Muscle layer of colon (tissue), 2 donors: Measurements from ENCODE around the gene TANC1.

ENCODE experiments used
- H3K27ac ChIP-seq: one replicate; pipeline ENCODE4 v1.7.0; 2013; ENCODE audit warnings: low read depth, mild to moderate bottlenecking, low read length, moderate library complexity
- H3K27me3 ChIP-seq, 2 donors: one replicate each; pipeline ENCODE4 v1.7.0; 2013; ENCODE audit warnings: low read length in 2 of 2, mild to moderate bottlenecking in 2 of 2; ENCODE audit not compliant: insufficient read depth in 2 of 2, control insufficient read depth in 1 of 2
- H3K36me3 ChIP-seq: one replicate; pipeline ENCODE4 v1.7.0; 2013; ENCODE audit warnings: mild to moderate bottlenecking, low read length; ENCODE audit not compliant: insufficient read depth
- H3K4me1 ChIP-seq: one replicate; pipeline ENCODE4 v1.7.0; 2013; ENCODE audit warnings: mild to moderate bottlenecking, low read length; ENCODE audit not compliant: insufficient read depth
- H3K4me3 ChIP-seq, 2 donors: one replicate each; pipeline ENCODE4 v1.7.0; 2013; ENCODE audit warnings: low read length in 2 of 2, low read depth in 1 of 2, mild to moderate bottlenecking in 1 of 2, moderate library complexity in 1 of 2
- H3K9ac ChIP-seq: one replicate; pipeline ENCODE4 v1.7.0; 2013; ENCODE audit warnings: low read length
- H3K9me3 ChIP-seq: one replicate; pipeline ENCODE4 v1.7.0; 2013; ENCODE audit warnings: mild to moderate bottlenecking, low read length
- donor health status: abdominal sarcoma.
- donor health status: Adenocarcinoma of cecum.

Gene TANC1

GRCh38 chr2:158968396-158969161 lies at the start of gene TANC1:
TSS of gene TANC1 (plus strand) at chr2:158968640. CDS start at chr2:159065911, 97,271 bp downstream.
- H3K27me3 ChIP-seq = no peaks in the 10 kb centered on the region
- H3K9ac ChIP-seq = peak within 1 kb of the TSS; percentile 72
- no peaks in the 10 kb centered on the region for H3K9me3 ChIP-seq
- peaks cover 32% of the 10 kb centered on the region for H3K4me1 ChIP-seq
- no peaks in the 10 kb centered on the region for H3K36me3 ChIP-seq
- H3K27ac ChIP-seq = peak within 1 kb of the TSS; percentile 98
- H3K4me3 ChIP-seq = peak within 1 kb of the TSS; percentile 70 to 86

DNA sequence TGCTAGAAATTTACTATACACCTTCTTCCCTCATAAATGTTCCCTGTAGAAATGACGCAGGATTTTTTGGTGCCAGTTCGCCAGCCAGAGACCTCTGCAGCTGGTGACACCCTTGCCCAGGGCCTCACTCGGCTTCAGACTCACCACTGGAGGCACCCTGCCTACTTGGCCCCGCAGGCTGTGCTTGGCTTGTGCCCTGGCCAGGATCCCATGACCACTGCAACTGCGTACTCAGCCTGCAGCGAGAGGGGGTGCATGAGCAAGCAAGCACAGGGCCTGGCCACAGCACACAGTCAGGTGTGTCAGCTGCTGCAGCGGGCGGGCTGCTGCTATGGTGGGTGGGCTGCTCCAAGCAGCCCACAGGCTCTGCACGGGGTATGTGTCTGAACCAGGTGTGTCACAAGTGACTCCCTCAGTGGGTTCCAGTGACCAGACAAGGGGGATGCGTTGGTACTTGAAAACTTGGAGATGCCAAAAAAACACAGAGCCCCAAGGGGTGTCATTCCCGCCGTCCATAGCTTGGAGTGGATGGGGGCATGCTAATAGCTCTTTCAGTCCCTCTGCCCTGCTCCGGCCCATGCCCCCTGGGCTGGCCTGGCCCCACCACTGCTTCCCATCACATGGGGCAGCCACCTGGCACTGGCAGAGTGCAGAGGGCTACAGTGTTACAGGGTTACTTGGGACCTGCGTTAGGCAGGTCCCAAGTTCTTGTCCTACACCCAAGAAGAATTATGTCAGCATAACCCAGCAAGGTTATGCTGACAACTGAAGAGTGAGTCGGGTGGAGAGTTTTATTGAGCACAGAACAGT lies 46.6 kb upstream of the TANC1 start:
- H3K27ac ChIP-seq = no peak overlapping the region
- no peak overlapping the region for H3K9ac ChIP-seq
- H3K4me1 ChIP-seq = no peaks in the 10 kb centered on the region
- H3K27me3 ChIP-seq = no peaks in the 10 kb centered on the region
- H3K4me3 ChIP-seq = no peak overlapping the region
- H3K9me3 ChIP-seq = no peaks in the 10 kb centered on the region
- no peaks in the 10 kb centered on the region for H3K36me3 ChIP-seq

DNA sequence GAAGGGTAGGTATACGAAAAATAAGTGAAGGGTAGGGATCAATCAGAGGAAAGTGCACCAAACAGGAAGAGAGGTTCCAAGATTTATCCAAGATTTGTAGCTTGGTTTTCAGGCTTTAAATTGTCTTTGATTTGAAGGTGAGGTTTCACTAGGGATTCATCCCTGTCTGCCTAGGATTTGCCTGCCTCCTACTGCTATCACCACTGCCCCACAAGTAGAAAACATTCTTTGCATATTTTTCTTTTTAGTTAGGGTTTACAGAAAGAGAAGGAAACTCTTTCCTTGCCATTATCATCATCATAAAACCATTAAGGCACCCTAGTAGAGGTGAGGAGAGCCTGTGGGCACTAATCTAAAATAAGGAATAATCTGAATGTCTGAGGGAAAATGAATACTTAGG lies 45.8 kb upstream of the TANC1 start:
- H3K4me1 ChIP-seq = no peaks in the 10 kb centered on the region
- H3K9me3 ChIP-seq = no peaks in the 10 kb centered on the region
- no peak overlapping the region for H3K4me3 ChIP-seq
- H3K36me3 ChIP-seq = no peaks in the 10 kb centered on the region
- no peaks in the 10 kb centered on the region for H3K27me3 ChIP-seq
- no peak overlapping the region for H3K27ac ChIP-seq
- no peak overlapping the region for H3K9ac ChIP-seq

DNA sequence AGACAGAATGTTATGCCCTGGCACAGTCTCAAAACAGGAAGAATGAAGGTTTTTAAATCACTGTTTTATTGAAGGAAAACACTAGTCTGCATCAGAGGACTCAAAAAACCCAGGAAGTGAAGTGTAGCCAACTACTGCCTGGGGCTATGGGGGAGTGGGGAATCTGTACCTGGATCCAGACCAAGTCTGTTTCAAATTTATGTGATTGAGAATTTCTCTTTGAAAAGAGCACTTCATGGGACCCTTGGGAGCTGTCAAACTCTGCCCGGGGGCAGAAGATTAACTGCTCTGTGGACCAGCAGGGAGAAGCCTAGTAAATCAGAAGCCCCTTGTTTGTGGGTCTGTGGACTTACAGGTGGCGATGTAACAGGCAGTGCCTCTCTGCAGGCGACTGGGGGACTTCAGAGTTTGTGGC lies 45.3 kb upstream of the TANC1 start:
- Histone ChIP-seq H3K9ac (no peak overlapping the region), H3K4me3 (no peak overlapping the region), H3K27ac (no peak overlapping the region), H3K9me3 (no peaks in the 10 kb centered on the region), H3K4me1 (no peaks in the 10 kb centered on the region), H3K27me3 (no peaks in the 10 kb centered on the region), H3K36me3 (no peaks in the 10 kb centered on the region)

- no peak overlapping the region for H3K9ac ChIP-seq
- no peaks in the 10 kb centered on the region for H3K27me3 ChIP-seq
- no peaks in the 10 kb centered on the region for H3K36me3 ChIP-seq
- no peaks in the 10 kb centered on the region for H3K4me1 ChIP-seq
- no peaks in the 10 kb centered on the region for H3K9me3 ChIP-seq
- H3K4me3 ChIP-seq = no peak overlapping the region
- H3K27ac ChIP-seq = no peak overlapping the region
Measured at GRCh38 chr2:158923641-158924040, 44.8 kb upstream of the TANC1 start.

GRCh38 chr2:158926478-158926948 lies 41.9 kb upstream of the TANC1 start:
- Histone ChIP-seq H3K9me3 (no peaks in the 10 kb centered on the region), H3K4me1 (no peaks in the 10 kb centered on the region), H3K36me3 (no peaks in the 10 kb centered on the region), H3K4me3 (no peak overlapping the region), H3K27ac (no peak overlapping the region), H3K9ac (no peak overlapping the region), H3K27me3 (no peaks in the 10 kb centered on the region)

GRCh38 chr2:158928515-158928914 lies 39.9 kb upstream of the TANC1 start:
- Histone ChIP-seq H3K4me3 (no peak overlapping the region), H3K9ac (no peak overlapping the region), H3K36me3 (no peaks in the 10 kb centered on the region), H3K4me1 (no peaks in the 10 kb centered on the region), H3K27ac (no peak overlapping the region), H3K9me3 (no peaks in the 10 kb centered on the region), H3K27me3 (no peaks in the 10 kb centered on the region)

DNA sequence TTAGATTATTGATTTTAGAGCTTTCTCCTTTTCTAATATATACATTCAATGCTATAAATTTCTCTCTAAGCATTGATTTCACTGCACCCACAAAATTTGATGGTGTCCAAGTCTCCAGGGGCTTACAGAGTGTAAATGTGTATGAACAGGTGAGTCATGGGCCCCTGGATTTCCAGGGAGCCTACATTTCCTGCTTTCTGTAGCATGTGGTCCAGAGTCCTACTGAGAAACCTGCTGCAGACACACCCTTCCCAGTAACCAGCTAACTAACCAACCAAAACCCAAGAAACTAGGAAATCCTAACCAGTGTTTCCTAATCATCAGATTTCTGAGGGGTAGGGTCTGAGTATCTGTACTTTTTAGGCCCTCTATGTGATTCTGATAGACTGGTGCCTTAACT lies 39.5 kb upstream of the TANC1 start:
- Histone ChIP-seq H3K9me3 (no peaks in the 10 kb centered on the region), H3K4me1 (no peaks in the 10 kb centered on the region), H3K9ac (no peak overlapping the region), H3K27me3 (no peaks in the 10 kb centered on the region), H3K27ac (no peak overlapping the region), H3K36me3 (no peaks in the 10 kb centered on the region), H3K4me3 (no peak overlapping the region)

- Histone ChIP-seq H3K4me1 (peaks cover 1% of the 10 kb centered on the region), H3K4me3 (no peak overlapping the region), H3K27me3 (no peaks in the 10 kb centered on the region), H3K36me3 (no peaks in the 10 kb centered on the region), H3K27ac (no peak overlapping the region), H3K9ac (no peak overlapping the region), H3K9me3 (no peaks in the 10 kb centered on the region)
Measured at GRCh38 chr2:158931572-158931971, 36.9 kb upstream of the TANC1 start.

- Histone ChIP-seq H3K27me3 (no peaks in the 10 kb centered on the region), H3K4me1 (peaks cover 8% of the 10 kb centered on the region), H3K36me3 (no peaks in the 10 kb centered on the region), H3K27ac (no peak overlapping the region), H3K4me3 (no peak overlapping the region), H3K9ac (no peak overlapping the region), H3K9me3 (no peaks in the 10 kb centered on the region)
Measured at GRCh38 chr2:158932131-158932645, 36.3 kb upstream of the TANC1 start.

GRCh38 chr2:158934170-158934569 lies 34.3 kb upstream of the TANC1 start:
- H3K4me1 ChIP-seq = peaks cover 11% of the 10 kb centered on the region
- no peak overlapping the region for H3K4me3 ChIP-seq
- H3K9me3 ChIP-seq = no peaks in the 10 kb centered on the region
- H3K27me3 ChIP-seq = no peaks in the 10 kb centered on the region
- no peaks in the 10 kb centered on the region for H3K36me3 ChIP-seq
- no peak overlapping the region for H3K27ac ChIP-seq
- no peak overlapping the region for H3K9ac ChIP-seq
